ENCODE measurements around the gene OVOL2.
"Not testable (repeated sequence)": the region's sequence is repeated elsewhere in the genome, so short reads cannot be mapped to it uniquely, and the experiment has no call there.

The OVOL2 gene

DNA sequence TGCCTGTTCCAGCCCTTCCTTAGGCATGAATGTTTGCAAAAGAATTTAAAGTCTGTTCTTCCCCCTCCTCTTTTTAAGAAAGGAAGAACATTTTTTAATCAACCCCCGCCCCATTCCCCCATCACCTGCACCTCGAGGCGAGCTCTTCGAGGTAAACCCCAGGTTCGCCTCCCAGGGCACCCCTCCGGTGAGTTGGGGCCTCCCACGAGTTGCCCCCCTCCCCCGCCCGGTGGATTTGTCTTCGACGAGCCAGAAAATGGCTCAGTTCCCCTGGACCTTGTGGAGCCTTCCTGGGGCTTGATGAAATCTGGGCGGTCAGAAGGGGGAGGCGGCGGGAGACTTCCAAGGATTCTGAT, 256 bp upstream of the OVOL2 start:
- no peak for DNase-seq (ENCODE audit: low read depth in 3 of 3)

DNA sequence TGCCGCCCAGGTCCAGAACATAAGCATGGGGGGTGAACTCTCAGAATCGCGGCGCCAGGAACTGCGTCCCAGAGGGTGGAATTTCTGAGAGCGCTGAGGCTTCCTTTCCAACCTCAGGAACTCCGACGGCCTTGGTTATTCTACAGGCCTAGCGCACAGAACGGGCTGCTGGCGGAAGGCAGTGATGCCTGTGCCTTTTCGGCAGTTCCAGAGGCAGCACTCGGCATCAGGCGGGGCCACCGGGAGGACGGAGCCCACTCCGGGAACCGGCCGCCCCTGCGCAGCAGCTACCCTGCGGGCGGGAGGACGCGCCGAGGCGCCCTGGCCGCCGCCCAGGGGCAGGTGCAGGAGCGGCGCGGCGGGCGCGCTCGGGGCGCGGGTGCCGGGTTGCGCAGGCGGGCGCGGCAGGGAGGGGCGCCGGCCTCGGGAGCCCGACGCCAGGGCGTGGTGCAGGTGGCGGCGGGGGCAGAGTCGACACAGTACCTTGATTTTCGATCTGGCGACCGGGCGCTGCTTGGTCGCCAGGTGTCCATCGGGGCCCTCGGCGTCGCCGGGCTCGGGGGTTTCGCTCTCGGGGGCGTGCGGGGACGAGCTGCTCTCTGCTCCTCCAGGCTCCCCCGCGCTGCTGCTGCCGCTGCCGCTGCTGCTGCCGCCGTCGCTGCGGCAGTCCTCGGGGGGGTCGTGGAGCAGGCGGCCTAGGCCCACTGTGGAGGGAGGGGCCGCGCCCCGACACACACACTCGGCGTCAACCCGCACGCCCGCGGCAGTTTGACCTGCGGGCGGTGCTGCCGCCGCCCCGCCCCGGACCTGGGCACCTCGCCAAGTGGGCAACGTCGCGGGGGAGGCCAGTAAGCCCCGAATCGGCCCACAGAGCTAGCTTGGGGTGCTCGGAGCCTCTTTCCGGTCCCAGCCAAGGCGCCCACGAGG, 1.3 kb downstream of the OVOL2 start:
- no peak for DNase-seq (ENCODE audit: low read depth in 3 of 3)

DNA sequence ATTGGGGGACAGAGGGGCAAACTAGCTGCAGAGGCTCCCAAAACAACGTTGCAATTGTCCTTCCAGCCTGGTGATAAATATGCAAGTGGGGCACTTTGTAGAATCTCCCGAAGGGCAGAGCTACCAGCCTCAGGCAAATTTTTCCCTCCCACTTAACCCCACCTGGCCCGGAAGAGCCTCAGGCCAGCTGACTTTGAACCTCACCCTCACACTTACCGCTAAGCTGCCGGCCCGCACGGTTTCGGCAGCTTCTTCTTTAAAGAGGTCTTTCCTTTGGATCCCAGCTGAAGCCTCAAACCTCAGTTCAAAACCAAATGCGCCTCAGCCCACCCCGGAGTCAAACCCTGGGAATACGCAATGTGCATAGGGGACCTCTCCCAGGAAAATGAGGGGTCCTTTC, 2.5 kb downstream of the OVOL2 start:
- no peak for DNase-seq (ENCODE audit: low read depth in 3 of 3)

DNA sequence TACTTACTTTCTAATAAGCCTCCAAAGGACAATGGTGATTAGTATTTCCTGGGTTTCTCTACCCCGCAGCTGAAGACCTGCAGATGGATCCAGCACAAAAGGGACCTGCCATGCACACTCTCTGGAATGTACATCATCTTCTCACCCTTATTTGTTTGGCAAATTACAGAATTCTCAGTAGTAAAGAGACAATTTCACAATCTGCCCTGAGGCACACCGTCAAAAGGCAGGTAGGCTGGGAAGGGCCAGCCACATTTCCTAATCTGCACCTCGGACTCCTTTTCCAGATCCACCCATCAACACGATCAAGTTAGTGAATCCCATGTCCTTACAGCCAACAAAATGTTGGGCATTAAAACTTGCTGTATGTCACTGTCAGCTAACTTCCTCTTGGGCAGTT, 4.9 kb downstream of the OVOL2 start:
- DNase-seq (ENCODE audit: low read depth in 3 of 3), result no peak

DNA sequence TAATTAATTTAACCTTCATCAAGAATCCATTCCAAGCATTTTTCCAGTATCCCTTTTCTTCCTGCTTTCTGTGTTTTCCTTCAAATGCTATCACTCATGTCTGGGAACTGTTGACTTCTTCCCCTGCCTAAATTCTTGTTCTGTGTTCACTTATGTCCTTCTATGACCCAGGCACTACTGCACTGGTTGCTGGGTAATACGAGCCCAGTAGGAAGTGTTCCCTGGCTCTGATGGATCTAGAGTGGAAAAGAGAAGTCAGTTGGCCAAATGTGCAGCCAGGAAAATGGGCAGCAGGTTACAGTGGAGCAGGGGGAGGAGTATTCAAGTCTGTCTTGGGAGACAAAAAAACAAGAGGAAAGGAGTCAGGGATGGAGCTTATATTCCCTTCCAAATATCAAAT, 7.1 kb downstream of the OVOL2 start:
- no peak for DNase-seq (ENCODE audit: low read depth in 3 of 3)

DNA sequence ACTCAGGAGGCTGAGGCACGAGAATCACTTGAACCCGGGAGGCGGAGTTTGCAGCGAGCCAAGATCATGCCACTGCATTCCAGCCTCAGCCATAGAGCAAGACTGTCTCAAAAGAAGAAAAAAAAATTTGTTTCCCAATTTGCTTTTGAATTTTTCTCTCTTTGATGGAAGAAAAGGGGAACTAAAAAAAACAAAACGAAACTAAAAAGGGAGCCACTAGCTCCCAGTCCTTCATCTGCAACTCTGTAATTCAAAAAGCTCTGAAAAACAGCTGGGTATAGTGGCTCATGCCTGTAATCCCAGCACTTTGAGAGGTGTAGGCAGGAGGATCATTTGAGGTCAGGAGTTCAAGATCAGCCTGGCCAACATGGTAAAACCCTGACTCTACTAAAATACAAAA, 9.5 kb downstream of the OVOL2 start:
- no peak for DNase-seq (ENCODE audit: low read depth in 3 of 3)

DNA sequence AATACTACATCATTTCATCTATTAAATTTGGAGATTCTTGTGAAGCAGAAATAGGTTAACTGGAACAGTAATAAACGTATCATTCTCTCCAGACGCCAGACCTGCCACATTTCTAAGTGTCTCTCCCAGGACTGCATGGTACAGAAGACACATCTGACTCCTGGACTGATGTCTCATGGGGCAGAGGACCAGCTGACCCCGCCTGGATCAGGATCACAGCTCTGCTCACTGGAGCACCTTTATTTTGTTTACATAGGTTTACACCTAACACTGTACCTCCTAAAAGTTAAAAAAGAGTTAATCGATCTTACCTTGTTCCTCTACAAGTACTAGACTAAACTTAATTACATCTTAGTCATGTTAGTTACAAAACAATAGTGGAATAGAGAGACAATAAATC, 11.2 kb downstream of the OVOL2 start:
- DNase-seq (ENCODE audit: low read depth in 3 of 3), result no peak

DNA sequence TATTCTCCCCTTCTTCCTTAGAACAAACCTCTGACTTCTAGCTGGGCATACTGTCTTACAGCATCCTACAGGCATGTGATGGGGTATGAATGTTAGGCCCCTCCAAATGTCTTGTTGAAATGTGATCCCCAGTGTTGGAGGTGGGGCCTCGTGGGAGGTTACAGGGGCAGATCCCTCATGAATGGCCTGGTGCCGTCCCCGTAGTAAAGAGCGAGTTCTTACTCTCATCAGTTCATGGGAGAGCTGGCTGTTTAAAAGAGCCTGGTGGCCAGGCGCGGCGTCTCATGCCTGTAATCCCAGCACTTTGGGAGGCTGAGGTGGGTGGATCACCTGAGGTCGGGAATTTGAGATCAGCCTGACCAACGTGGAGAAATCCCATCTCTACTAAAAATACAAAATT, 15.5 kb downstream of the OVOL2 start:
- DNase-seq (ENCODE audit: low read depth in 3 of 3), result no peak

DNA sequence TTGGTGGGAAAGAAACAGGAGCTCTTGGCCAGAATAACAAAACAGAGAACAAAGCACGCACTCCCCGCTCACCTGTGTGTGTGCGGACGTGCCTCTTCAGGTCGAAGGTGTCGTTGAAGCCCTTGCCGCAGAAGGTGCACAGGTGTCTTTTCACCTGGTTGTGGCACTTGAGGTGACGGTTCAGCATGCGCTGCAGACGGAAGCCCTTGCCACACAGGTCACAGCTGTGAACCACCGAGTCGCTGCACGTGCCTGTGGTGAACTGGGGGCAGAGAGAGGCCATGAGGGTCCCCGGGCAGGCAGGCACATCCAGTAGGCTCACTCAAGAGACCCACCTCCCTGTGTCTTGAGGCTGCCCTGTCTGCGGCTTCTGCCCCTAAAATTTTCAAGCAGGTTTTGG, 16.3 kb downstream of the OVOL2 start:
- DNase-seq (ENCODE audit: low read depth in 3 of 3), result no peak

DNA sequence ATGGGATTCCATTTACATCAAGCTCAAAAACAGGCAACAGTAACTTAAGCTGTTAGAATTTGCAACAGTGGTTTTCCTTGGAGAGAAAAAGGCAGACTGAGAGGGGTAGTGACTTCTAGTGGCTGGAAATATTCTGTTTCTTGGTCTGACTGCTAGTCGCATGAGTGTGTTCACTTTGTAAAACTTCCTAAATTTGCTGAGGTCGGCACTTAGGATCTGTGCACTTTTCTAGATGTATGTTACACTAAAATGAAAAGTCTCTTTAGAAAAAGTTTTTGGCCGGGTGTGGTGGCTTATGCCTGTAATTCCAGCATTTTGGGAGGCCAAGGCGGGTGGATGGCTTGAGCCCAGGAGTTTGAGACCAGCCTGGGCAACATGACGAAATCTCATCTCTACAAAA, 18.7 kb downstream of the OVOL2 start:
- no peak for DNase-seq (ENCODE audit: low read depth in 3 of 3)

DNA sequence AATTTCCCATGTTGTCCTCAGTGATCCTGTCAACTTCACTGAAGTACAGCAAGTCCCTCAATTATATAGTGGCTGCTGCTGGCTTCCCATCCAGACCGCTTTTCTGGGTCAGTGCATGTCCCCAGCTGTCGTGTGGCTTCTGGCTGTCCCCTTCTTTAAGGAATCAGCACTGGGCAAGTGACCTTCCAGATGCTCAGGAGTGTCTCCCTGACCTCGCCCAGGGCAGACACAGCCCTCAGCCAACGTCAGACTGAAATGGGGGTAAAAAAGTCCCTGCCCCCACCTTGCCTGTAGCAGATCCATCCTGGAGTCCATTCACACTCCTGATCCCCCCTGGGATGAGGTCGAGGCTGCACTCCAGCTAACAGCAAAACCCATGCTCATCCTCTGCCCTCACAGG, 23.7 kb downstream of the OVOL2 start:
- no peak for DNase-seq (ENCODE audit: low read depth in 3 of 3)

DNA sequence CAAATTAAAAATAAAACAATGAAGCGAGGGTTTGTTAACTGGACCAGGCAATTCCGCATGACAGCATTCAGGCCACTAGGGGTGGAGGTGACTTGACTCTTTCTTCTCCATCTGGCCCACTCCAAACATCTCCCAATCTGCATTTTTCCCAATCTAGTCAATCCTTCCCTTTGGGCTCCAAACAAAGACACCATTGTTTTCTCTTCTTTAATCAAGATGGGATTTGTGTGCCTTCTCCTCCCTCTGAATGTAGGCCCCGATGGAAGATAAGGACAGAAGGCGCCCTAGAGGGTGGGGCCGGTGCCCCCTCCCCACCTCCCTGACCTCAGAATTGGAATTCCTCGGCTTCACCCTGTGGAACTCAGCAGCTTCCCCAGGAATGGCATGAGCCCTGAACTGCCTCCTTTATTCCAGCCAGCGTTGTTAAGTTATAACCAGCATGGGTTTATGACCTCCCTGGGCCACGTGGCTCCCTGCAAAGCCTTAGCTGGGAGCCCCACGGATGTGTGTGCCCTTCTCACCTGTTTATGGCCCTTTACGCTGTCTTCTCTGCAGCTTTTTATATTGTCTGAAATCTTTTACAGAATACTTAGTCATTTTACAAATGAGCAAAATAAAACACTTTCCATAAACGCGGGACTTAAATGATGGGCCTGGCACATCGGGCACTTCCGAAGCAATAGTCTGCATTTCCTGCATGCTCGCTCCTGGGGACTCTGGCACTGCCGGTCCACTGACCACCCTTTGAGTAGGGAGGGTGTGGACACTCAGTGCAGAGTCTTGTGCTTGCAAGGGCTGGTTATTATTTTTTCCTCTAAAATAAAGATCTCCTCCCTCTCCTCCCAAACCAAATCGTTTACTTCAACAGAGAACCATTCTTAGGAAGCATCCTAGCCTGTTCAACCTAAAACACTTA, 24.5 kb downstream of the OVOL2 start:
- no peak for DNase-seq (ENCODE audit: low read depth in 3 of 3)

DNA sequence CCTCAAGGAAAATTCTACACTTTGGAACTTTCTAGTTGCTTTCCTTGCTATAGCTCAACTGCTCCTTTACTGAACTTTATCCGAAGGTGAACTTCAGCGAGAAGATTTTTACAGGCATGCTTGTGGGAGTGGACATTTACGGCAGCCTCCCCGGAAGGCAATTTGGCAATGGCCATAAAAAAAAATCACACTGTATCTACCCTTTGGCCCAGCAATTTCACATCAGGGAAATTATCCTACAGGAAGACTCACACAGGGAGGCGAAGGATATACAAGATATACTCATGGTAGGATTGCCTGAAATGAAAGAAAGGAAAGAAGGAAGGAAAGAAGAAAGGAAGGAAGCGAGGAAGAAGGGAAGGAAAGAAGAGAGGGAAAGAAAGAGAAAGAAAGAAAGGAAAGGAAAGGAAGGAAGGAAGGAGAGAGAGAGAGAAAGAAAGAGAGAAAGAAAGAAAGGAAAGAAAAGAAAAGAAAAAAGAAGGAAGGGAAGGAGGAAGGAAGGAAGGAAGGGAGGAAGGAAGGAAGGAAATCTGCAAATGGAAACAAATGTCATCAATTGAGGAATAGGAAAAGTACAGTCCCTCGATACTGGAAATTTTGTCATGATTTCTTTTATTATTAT, 25.7 kb downstream of the OVOL2 start:
- DNase-seq (ENCODE audit: low read depth in 3 of 3), result no peak

DNA sequence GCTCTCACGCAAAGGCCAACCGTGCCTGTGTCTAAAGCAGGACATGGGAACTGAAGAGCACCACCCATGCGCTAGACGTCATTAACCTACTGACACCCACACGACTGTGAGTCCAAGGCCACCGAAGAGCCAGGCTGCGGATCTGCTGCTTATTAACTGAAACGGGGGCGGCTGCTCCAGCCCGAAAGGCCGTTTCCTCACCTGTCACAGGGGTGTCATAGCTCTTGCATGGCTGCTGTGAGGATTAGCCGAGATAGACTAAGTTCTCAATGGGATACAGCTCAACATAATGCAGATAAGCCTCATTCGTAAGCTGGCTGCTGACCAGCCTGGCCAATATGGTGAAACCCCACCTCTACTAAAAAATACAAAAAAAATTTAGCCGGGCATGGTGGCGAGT, 26.7 kb downstream of the OVOL2 start:
- no peak for DNase-seq (ENCODE audit: low read depth in 3 of 3)

DNA sequence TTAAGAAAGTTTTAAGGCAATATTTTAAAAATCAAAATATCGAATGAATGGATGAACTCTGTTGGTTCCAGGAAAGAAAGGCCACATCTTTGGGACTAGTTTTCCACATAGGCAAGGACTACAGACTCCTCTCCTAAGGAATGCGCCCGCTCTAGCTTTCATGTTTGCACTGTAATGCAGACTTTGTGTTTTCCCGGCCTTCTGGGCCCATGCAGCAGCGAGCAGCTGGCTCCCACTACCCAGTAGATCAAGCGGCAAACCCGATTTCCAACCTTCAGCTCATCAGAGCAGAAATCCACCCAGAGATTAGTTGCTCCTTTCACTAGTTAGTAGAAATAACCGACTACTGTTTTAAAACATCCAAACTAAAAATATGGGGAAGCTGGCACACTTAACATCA, 27.7 kb downstream of the OVOL2 start:
- DNase-seq (ENCODE audit: low read depth in 3 of 3), result no peak

DNA sequence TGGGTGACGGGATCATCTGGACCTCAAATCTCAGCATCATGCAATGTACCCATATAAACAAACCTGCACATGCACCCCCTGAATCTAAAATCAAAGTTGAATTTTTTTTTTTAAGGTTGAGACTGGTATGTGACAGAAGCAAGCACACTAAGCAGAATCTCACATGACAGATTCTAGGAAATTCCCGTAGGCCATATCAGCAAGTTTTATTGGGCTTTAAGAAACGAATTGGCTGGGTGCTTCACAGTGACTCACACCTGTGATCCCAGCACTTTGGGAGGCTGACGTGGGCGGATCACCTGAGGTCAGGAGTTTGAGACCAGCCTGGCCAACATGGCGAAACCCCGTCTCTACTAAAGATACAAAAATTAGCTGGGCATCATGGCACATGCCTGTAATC, 30.7 kb downstream of the OVOL2 start:
- not testable (repeated sequence) for DNase-seq (ENCODE audit: low read depth in 3 of 3)

DNA sequence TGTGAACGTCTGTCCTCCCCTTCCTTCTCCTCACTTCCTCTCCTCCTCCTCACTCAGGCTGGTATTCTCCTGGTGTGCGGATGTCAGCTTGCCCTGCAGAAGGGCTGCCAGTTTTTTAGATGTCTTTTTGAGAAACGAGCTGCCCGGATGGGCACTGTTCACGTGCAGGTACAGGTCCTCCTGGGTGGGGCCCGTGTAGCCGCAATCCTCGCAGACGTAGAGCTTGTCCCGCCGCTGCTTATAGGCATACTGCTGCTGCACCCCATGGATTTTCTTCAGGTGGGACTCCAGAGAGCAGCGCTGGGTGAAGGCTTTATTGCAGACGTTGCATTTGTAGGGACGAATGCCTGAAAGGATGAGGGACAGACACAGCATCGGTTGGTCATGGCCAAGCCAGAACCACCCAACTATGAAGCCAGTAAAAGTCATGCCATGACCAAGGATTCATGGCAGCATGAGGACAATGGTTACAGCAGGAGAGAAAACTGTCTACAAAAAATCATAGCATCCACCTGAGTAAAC, 33.0 kb downstream of the OVOL2 start:
- no peak for DNase-seq (ENCODE audit: low read depth in 3 of 3)

DNA sequence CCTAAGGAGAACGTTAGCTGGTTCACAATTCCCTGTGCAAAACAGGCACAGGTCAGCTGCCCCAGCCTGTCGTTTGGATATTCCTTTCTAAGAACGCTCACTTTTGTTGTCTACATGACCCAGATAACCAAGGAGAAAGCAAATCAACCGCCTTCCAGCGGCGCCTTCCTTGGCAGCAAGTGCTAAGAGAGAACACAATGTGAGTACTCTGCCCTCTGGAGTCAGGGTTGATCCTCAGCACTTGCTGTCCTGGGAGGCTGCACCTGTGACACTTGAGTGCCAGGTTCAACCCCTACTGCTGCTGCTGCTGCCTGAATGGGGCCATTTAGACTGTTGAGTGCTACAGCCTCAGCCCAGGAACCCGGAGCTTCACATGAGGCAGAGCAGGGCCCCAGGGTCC, 36.8 kb downstream of the OVOL2 start:
- DNase-seq (ENCODE audit: low read depth in 3 of 3), result no peak

DNA sequence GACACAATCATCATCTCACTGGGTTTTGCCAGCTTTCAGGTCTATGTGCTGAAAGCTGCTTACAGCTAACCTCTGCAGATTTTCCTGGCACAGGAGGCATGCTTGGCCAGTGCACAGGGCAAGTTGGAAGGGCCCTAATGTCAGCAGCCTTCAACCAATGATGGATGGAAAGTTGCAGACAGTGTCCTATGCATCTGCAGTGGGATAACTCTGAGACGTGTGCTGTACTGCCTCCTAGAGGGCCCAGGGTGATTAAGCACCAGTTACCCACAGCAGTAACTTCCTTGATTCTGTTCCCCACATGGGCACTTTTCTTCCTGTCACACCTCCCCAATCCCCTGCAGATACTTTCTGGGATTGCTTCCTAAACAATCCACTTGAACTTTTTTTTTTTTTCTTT, 38.6 kb downstream of the OVOL2 start:
- DNase-seq (ENCODE audit: low read depth in 3 of 3), result no peak

DNA sequence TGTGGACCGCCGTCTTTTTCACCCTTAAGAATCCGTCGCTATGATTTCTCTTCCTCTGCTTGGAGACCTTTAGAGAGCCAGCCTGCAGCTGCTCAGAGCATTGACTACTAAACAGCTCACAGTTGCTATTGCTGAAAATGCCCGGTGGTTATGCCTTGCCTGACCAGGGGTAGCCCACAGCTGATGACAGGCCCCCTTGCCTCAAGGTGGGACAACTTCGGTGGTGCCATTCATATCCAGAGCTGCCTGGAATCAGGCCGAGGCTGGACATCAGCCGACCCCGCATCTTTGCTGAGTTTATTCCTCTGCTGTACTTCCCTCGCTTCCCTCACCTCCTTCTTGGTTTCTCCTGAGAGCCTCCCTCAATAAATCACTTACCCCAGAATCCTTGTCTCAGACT, 39.6 kb downstream of the OVOL2 start:
- no peak for DNase-seq (ENCODE audit: low read depth in 3 of 3)

DNA sequence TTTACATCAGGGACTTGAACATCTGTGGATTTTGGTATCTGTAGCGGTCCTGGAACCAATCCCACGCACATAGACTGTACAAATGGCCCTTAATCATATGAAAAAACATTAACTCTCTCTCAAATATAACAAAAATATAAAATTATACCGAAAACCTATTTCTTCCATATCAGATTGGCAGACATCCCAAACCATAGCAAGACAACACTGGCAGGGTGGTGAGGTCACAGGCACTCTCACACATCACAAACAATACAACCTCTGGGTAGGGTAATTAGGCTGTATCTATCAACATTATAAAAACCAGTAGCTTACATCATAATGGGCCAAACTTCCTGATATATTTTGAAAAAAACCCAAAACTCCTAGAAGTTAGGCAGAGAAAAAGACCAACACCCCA, 40.9 kb downstream of the OVOL2 start:
- no peak for DNase-seq (ENCODE audit: low read depth in 3 of 3)

DNA sequence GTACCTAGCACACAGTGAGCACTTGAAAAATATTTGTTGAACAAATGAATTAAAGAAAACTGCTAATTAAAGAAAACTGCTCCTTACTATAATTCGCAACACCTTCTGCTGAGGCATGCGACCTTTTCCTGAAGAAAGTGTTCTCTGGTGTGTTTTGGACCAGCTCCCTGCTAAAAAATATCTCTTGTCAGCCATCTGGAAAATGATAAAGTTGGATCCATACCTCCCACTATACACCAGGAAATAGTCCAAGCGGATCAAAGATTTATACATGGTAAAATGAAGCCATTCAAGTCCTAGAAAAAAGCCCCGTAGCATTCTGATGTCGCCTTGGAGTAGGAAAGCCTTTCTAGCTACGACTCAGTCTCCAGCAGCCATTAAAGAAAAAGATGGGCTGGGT, 43.3 kb downstream of the OVOL2 start:
- DNase-seq (ENCODE audit: low read depth in 3 of 3), result no peak
